Activated CD4-positive, alpha-beta memory T cell treated with anti-CD3 and anti-CD28 coated beads for 36 hours (primary cell): ENCODE results near the gene EPB41L4B. TPM values are rescaled to one million over a fixed set of nuclear protein-coding genes. Genes with fewer than 3 reads are reported as not detected.

Experiments
- CTCF ChIA-PET: fragments of 350-600 bp; sonication (Branson Sonifier 250); formaldehyde crosslinking; loops from one replicate; lab custom pipeline; 2021; ENCODE audit warnings: antibody characterized with exemption, inconsistent platforms; lab: Charles Lee
- POLR2A ChIA-PET: fragments of 350-600 bp; sonication (Branson Sonifier 250); formaldehyde crosslinking; loops from one replicate; lab custom pipeline; 2021; ENCODE audit warnings: antibody characterized with exemption; lab: Charles Lee
- DNase-seq: peaks from one replicate; pipeline ENCODE4 v3.0.0-alpha.2; 2020
- H3K27ac Mint-ChIP-seq: one replicate; pipeline ENCODE4 v1.8.0; 2021; ENCODE audit warnings: mixed read lengths
- H3K27me3 Mint-ChIP-seq: one replicate; pipeline ENCODE4 v1.8.0; 2021; ENCODE audit warnings: mixed read lengths
- H3K36me3 Mint-ChIP-seq: one replicate; pipeline ENCODE4 v1.8.0; 2021; ENCODE audit warnings: mixed read lengths
- H3K4me1 Mint-ChIP-seq: one replicate; pipeline ENCODE4 v1.8.0; 2021; ENCODE audit warnings: low read depth, mixed read lengths
- H3K4me3 Mint-ChIP-seq: one replicate; pipeline ENCODE4 v1.8.0; 2021; ENCODE audit warnings: mild to moderate bottlenecking, mixed read lengths
- H3K9me3 Mint-ChIP-seq: one replicate; pipeline ENCODE4 v1.8.0; 2021; ENCODE audit warnings: mixed read lengths
- intact Hi-C: fragments of 100-400 bp; cut with micrococcal nuclease; formaldehyde crosslinking; loops from one replicate; pipeline ENCODE4 v1.15.1; 2023
- total RNA-seq, 2 experiments: library from RNA; stranded (reverse); gene quantifications; one replicate each; pipeline ENCODE4 v1.2.3, GENCODE V29; 2021

The EPB41L4B gene
- total RNA-seq, 2 experiments from 2014 or later = 0.17 to 0.21 TPM

DNA sequence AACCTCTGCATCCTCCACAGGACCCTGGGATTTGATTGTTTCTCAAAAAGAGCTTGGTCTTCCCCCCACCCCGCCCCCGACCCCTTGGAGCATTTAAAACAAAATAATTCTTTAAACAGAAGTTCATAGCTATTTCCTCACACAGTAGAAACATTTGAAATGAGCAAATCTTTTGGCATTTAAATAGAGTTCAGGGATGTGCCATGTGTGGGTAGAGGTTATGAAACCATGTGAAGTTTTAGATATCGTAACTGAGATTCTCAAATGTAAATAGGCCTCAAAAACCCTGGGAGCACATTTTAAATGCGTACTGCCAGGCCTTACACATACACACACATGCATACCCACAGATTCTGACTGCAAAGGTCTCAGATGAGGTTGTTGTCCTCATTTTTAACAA lies 66.5 kb downstream of the EPB41L4B start:
- POLR2A ChIA-PET = no interaction called here
- Mint-ChIP-seq H3K27ac (no peak overlapping the region), H3K27me3 (no peaks in the 10 kb centered on the region), H3K4me3 (no peak overlapping the region), H3K9me3 (no peaks in the 10 kb centered on the region), H3K4me1 (no peaks in the 10 kb centered on the region), H3K36me3 (no peaks in the 10 kb centered on the region)
- CTCF ChIA-PET = no interaction called here
- no peak for DNase-seq
- intact Hi-C loops = no loop called here

DNA sequence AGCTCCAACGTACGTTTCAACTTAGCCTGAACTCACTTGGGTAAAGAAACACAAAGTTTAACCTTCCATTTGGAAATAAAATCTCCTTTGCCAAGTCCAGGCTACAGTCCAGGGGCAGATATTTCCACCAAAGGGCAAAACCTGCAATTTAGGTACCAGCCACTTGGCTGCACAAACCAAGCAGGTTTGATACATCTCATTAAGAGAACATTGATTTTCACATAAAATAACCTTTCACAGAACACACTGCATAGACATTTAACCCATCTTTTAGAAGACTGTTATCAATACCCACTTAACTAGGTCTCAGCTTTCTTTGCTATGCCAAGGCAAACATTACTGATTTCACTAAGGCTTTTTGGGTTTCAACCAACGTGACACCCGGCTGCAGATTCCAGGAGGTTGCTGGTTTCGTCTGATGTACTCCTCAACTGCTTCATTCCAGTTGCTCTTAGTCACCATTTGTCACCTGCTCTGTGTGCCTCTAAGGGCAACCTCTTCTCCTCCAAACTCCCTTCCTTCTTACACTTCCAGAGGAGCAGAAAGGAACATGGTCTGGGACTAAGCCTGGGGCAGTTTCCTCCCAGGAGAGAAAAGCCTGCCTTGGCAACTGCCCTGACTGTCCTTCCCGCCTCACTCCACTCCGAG lies 67.1 kb downstream of the EPB41L4B start:
- intact Hi-C loops = no loop called here
- DNase-seq = no peak
- H3K4me1 Mint-ChIP-seq = no peaks in the 10 kb centered on the region
- POLR2A ChIA-PET = no interaction called here
- H3K36me3 Mint-ChIP-seq = no peaks in the 10 kb centered on the region
- H3K4me3 Mint-ChIP-seq = no peak overlapping the region
- H3K27ac Mint-ChIP-seq = no peak overlapping the region
- H3K27me3 Mint-ChIP-seq = no peaks in the 10 kb centered on the region
- H3K9me3 Mint-ChIP-seq = no peaks in the 10 kb centered on the region
- CTCF ChIA-PET = no interaction called here

DNA sequence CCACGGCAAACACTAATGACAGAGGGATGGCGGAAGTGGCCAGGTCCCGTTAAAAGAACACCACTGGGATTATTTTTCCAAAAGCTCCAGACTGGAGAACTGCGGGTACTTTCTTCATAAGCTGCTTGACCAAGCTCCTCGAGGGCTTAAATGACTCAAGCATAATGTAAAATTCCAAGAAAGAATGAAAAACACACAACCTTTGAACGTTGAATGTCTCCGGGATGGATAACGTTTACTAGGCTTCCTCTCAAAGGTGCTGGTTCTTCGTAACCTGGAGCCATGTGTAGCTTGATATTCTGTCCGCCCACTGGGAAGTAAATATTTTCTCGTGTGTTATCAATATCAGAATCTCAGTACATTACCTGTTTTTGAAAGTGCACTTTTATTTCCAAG lies 67.6 kb downstream of the EPB41L4B start:
- no peaks in the 10 kb centered on the region for H3K4me1 Mint-ChIP-seq
- no peak overlapping the region for H3K4me3 Mint-ChIP-seq
- no peaks in the 10 kb centered on the region for H3K9me3 Mint-ChIP-seq
- POLR2A ChIA-PET = no interaction called here
- DNase-seq = no peak
- H3K27ac Mint-ChIP-seq = no peak overlapping the region
- H3K27me3 Mint-ChIP-seq = no peaks in the 10 kb centered on the region
- intact Hi-C loops = no loop called here
- no peaks in the 10 kb centered on the region for H3K36me3 Mint-ChIP-seq
- CTCF ChIA-PET = no interaction called here

DNA sequence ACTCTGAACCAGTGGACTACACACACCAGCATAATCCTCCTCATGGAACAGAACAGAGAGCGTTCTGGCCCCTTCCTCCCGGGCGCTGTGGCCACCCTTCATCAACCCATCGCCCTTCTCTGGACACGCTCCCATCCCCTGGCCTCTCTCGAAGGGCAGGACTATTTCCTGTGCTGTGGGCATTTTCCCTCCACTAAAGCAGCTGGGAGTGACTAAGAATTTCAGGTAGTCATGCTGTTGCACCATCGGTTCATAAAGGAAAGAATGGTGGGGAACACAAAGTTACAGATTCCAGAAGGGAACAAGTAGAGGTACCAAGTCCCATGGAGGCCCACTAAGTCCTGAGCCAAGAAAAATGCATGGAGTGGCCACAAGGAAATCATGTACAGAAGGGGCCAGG lies 68.6 kb downstream of the EPB41L4B start:
- Mint-ChIP-seq H3K27me3 (no peaks in the 10 kb centered on the region), H3K27ac (no peak overlapping the region), H3K4me1 (no peaks in the 10 kb centered on the region), H3K4me3 (no peak overlapping the region), H3K9me3 (no peaks in the 10 kb centered on the region), H3K36me3 (no peaks in the 10 kb centered on the region)
- no peak for DNase-seq
- intact Hi-C loops = no loop called here
- ChIA-PET CTCF (no interaction called here), POLR2A (no interaction called here)

DNA sequence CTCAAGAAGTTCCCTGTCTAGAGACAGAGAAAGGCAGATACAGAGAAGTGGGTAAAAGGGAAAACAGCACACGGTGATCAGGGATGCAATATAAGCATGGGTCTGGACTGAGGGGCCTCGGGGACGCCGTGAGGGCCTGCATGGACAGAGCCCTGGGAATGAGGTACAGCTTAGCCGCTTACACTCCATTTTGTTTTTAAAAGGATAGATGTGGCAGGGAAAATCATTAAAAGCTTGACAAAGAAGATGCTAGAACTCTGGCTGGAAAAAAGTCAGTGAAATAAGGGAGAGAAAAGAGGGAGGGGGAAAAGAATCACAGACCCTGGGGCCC lies 69.1 kb downstream of the EPB41L4B start:
- Mint-ChIP-seq H3K36me3 (no peaks in the 10 kb centered on the region), H3K27me3 (no peaks in the 10 kb centered on the region), H3K27ac (no peak overlapping the region), H3K9me3 (no peaks in the 10 kb centered on the region), H3K4me3 (no peak overlapping the region), H3K4me1 (no peaks in the 10 kb centered on the region)
- CTCF ChIA-PET = no interaction called here
- POLR2A ChIA-PET = no interaction called here
- intact Hi-C loops = no loop called here
- DNase-seq = no peak

DNA sequence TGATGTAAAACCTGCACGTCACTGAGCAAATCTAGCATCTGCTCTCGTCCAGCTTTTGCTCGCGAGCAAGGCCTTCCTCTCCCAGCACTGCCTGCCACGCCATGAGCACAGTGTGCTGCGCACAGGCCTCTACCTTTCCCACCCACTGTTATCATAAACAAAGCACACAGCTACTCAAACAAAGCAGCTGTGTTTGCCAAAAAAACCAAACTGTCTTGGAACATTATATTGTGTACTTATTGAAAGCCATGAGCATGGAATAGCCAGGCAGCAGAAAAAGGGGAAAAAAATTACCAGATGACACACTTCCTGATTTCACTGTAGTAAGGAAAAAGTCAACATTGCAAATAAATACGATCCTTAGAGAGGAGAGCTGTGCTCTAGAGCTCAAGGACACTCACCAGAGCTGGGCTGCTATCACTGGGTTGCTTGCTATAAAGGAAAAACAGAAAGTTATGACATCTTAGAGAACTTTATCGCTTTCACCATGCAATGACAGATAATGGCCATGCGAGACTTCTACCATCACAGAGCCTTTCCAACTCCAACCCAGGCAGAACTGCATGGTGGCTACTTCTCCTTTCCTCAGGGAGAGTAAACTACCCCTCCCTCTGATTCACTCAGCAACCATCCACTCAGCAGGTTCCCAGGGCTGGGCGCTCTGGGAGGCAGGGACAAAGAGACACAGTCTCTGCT lies 69.6 kb downstream of the EPB41L4B start:
- no peaks in the 10 kb centered on the region for H3K36me3 Mint-ChIP-seq
- ChIA-PET CTCF (no interaction called here), POLR2A (no interaction called here)
- H3K9me3 Mint-ChIP-seq = no peaks in the 10 kb centered on the region
- no peak overlapping the region for H3K4me3 Mint-ChIP-seq
- intact Hi-C loops = no loop called here
- H3K27me3 Mint-ChIP-seq = peaks cover 3% of the 10 kb centered on the region
- no peaks in the 10 kb centered on the region for H3K4me1 Mint-ChIP-seq
- no peak for DNase-seq
- H3K27ac Mint-ChIP-seq = no peak overlapping the region

DNA sequence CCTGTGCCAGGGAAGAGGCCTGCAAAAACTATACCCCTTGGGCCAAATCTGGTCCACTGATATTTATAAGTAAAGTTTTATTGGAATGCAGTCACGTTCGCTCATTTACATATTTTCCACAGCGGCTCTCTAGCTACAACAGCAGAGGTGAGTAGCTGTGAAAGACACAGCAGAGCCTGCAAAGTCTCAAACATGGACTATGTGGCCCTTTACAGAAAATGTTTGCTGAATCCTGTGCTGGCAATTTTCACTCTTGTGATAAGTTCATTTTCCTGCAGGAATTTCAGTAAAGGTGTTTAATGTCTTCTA lies 70.1 kb downstream of the EPB41L4B start:
- H3K27ac Mint-ChIP-seq = no peak overlapping the region
- H3K4me1 Mint-ChIP-seq = no peaks in the 10 kb centered on the region
- H3K4me3 Mint-ChIP-seq = no peak overlapping the region
- DNase-seq = no peak
- intact Hi-C loops = no loop called here
- CTCF ChIA-PET = interaction anchor here (1.4 kb wide), 1 partner anchor 219 kb away, joined by 3 read pairs; no protein-coding TSS in a partner anchor
- POLR2A ChIA-PET = no interaction called here
- peaks cover 6% of the 10 kb centered on the region for H3K27me3 Mint-ChIP-seq
- no peaks in the 10 kb centered on the region for H3K36me3 Mint-ChIP-seq
- H3K9me3 Mint-ChIP-seq = no peaks in the 10 kb centered on the region

DNA sequence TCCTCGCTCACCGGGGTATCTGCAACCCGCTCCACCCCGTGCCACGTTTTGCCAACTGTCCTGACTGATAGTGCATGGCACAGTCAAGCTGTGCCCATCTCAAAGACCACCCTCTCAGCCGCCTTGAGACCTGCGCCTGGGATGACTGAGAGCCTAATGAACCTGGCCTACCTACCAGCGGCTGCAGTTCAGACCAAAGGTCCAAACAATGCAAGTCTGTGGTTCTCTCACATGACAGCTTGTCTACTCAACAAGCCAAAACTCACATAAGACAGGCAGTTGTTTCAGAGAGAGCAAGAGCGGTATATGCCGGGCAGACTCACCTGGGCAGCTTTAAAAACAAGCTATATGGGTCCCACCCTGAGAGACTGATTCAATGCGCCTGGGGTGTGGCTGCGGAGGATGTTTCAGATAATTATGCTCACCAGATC lies 70.5 kb downstream of the EPB41L4B start:
- no peak for DNase-seq
- no peak overlapping the region for H3K27ac Mint-ChIP-seq
- H3K4me1 Mint-ChIP-seq = no peaks in the 10 kb centered on the region
- H3K27me3 Mint-ChIP-seq = peaks cover 10% of the 10 kb centered on the region
- H3K4me3 Mint-ChIP-seq = no peak overlapping the region
- ChIA-PET POLR2A (no interaction called here), CTCF (interaction anchor here (1.4 kb wide), 1 partner anchor 219 kb away, joined by 3 read pairs; no protein-coding TSS in a partner anchor)
- no peaks in the 10 kb centered on the region for H3K9me3 Mint-ChIP-seq
- no peaks in the 10 kb centered on the region for H3K36me3 Mint-ChIP-seq
- intact Hi-C loops = no loop called here

DNA sequence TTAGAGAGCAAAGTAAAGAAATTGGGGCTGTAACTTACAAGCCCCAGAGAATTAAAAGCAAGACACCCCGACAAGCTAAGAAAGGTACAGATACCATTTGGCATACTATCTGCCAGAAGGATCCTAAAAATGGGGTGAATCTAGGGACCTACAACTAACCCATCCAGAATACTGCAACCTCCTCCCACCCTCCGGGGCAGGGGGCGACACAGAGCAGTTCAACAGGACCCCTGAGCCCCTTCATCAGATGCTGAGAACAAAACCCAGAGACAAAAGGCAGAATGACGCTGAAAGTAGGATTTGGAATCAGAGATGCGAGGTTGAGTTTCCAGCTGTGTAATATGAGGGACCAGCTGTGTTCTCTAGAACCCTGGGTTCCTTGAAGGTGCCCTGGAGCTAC lies 71.2 kb downstream of the EPB41L4B start:
- H3K36me3 Mint-ChIP-seq = no peaks in the 10 kb centered on the region
- no peaks in the 10 kb centered on the region for H3K4me1 Mint-ChIP-seq
- DNase-seq = no peak
- CTCF ChIA-PET = interaction anchor here (1.4 kb wide), 1 partner anchor 220 kb away, joined by 3 read pairs; no protein-coding TSS in a partner anchor
- intact Hi-C loops = no loop called here
- peaks cover 14% of the 10 kb centered on the region for H3K27me3 Mint-ChIP-seq
- H3K4me3 Mint-ChIP-seq = no peak overlapping the region
- no peaks in the 10 kb centered on the region for H3K9me3 Mint-ChIP-seq
- no peak overlapping the region for H3K27ac Mint-ChIP-seq
- POLR2A ChIA-PET = no interaction called here

DNA sequence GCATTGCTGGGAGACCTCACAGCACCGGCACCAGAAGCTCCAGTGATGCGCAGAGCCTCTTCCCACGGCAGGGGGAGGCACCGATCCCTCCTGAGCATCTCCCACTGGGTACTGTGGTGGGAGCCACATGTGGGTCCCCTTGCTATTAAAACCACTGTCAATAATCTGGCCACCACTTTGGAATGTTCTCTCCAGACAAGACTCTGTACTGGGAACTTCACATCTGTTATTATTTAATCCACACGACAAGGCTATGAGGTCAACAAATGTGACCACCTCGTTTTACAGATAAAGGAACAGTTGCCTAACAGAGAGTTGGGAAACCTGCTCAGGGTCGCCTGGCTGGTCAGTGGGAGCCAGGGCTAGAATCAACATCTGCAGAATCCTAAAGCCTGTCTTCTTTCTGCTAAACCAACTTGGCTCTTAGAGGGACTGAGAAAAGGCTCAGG lies 72.7 kb downstream of the EPB41L4B start:
- H3K4me1 Mint-ChIP-seq = peaks cover 2% of the 10 kb centered on the region
- H3K9me3 Mint-ChIP-seq = no peaks in the 10 kb centered on the region
- no peak overlapping the region for H3K4me3 Mint-ChIP-seq
- H3K36me3 Mint-ChIP-seq = no peaks in the 10 kb centered on the region
- CTCF ChIA-PET = no interaction called here
- intact Hi-C loops = no loop called here
- POLR2A ChIA-PET = no interaction called here
- no peak for DNase-seq
- peaks cover 20% of the 10 kb centered on the region for H3K27me3 Mint-ChIP-seq
- H3K27ac Mint-ChIP-seq = no peak overlapping the region

DNA sequence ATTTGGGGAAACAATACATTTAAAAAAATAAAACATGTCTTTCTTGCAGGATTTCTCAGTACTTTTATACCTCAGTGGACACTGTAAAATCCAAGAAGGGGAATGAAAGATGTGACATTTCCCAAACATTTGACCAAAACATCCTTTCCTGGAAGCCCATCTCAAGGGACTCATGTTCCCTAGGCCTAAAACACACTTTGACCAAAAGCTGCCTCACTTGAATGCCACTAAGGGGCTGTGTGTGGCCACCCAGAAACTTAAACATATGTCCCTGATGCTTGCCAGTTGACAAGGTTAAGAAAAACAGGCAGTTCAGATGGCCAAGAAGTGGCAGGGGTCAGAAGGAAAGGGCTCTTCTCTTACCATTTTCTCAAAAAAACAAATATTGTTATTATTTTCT lies 73.6 kb downstream of the EPB41L4B start:
- intact Hi-C loops = no loop called here
- Mint-ChIP-seq H3K4me1 (peaks cover 2% of the 10 kb centered on the region), H3K36me3 (no peaks in the 10 kb centered on the region), H3K27ac (no peak overlapping the region), H3K4me3 (no peak overlapping the region), H3K9me3 (no peaks in the 10 kb centered on the region), H3K27me3 (peaks cover 20% of the 10 kb centered on the region)
- CTCF ChIA-PET = interaction anchor here (0.6 to 1.3 kb wide), 2 partner anchors 67 to 522 kb away, joined by 3 read pairs; no protein-coding TSS in a partner anchor
- DNase-seq = no peak
- POLR2A ChIA-PET = no interaction called here

DNA sequence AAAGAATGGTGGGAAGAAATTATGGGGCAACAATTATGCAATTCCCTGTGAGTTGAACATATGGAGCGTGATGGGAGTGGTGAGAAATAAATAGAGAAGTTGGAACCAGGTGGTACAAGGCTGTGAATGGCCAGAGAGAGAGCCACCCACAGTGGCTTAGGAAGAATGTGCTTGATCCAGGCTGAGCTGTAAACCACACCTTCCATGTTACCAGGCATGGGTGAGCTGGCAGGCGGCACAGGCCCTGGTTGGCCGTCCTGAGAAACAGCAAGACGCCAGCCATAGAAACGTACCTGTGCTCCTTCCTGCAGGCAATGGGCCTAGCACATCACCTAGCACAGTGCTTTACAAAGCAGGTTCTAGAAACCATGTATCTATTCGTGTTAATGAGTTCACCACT lies 74.3 kb downstream of the EPB41L4B start:
- no peaks in the 10 kb centered on the region for H3K9me3 Mint-ChIP-seq
- peaks cover 20% of the 10 kb centered on the region for H3K27me3 Mint-ChIP-seq
- intact Hi-C loops = no loop called here
- no peaks in the 10 kb centered on the region for H3K36me3 Mint-ChIP-seq
- POLR2A ChIA-PET = no interaction called here
- DNase-seq = no peak
- H3K27ac Mint-ChIP-seq = no peak overlapping the region
- CTCF ChIA-PET = interaction anchor here (1.3 kb wide), 1 partner anchor 66 kb away, joined by 3 read pairs; no protein-coding TSS in a partner anchor
- H3K4me3 Mint-ChIP-seq = no peak overlapping the region
- peaks cover 2% of the 10 kb centered on the region for H3K4me1 Mint-ChIP-seq
